Measurements from ENCODE around the gene NQO2. TPM values are rescaled to one million over a fixed set of nuclear protein-coding genes. Genes with fewer than 3 reads are reported as not detected.

The NQO2 gene, protein sequence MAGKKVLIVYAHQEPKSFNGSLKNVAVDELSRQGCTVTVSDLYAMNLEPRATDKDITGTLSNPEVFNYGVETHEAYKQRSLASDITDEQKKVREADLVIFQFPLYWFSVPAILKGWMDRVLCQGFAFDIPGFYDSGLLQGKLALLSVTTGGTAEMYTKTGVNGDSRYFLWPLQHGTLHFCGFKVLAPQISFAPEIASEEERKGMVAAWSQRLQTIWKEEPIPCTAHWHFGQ
- 10 to 100 TPM; 51.9 to 80.3 (median 61.5) TPM for polyA plus RNA-seq (ENCODE audit: insufficient read length in 4 of 4)

DNA sequence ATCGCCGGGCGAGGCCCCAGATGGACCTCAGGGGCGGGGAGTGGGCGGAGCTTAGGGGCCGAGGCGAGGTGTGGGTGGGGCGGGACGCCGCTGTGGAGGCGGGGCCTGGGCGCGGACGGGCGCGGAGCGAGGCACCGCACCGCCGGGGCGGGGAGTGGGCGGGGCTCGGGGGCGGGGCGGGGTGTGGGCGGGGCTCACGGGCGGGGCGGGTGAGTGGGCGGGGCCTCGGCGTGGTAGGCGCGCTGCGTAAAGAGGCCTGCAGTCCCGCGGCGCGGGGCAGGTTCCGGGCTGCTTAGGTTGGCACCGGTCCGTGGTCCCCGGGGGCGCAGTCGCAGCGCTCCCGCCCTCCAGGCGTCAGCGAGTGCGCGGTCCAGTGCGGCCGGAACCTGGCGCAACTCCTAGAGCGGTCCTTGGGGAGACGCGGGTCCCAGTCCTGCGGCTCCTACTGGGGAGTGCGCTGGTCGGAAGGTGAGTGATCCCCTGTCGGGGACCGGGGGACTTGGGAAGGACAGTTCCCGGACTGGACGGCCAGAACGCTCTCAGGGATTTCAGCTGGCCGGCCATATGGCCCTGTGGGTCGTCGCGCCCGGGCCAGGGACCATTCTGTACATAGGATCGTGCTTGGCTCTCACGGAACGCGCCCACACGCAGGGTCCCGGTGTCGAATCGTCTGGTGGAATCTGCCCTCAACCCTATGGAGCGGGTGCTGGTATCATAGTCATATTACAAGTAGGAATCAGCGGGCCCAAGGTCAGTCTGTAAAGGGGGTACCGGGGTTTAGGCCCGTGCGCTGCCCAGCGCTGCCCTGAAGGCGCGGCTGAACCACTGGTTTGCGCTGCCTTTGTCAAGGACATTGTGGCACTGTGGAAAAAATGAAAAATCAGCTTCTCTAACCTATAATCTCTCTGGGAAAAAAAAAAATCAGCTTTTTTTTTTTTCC is at the start of gene NQO2:
Gene NQO2 (plus strand): TSS at position 277 of the 940 bp plus-strand sequence. CDS start 6,659 bp downstream, outside the sequence.
- DNase-seq (ENCODE audit: low read depth in 4 of 4, low spot score in 2 of 4), result peak in 3 of 4 donors; percentile 64 to 81 (median 78)

DNA sequence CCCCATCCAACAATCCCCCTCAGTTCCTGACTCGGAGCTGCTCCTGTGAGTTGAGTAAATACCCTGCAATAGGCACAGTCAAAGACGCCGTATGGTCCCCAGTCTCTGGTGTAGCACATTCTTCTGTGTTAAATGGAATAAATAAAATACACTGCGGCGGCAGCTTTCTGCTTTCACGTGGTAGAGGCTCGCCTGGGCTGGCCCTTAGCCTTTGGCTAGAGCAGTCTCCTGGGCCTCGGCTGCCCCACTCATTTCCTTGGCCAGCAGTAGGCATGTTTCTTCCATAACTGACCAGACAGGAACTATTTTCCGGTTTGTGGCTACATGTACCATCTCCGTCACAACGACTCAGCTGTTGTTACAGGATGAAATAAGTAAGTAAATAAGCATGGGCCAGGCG is 49.0 kb upstream of the NQO2 start:
- DNase-seq (ENCODE audit: low read depth in 4 of 4, low spot score in 2 of 4), result no peak

DNA sequence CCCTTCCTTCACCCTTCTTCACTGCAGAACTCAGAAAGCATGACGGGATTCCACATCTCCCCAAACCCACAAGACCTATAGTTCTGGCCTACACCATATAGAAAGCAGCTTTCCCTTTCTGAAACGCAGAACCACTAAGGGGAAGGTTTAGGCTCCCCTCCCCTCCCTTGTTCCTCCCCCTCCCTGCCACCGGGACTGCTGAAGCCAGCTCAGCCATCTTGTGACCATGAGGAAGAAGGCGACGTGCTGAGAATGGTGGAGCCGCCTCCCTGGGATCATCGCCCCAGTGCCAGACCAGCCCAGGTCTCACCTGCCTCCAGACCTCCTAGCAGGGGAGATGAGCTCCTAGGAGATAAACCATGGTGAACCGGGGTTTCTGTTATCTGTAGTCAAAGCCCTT is 48.0 kb upstream of the NQO2 start:
- DNase-seq (ENCODE audit: low read depth in 4 of 4, low spot score in 2 of 4), result no peak

DNA sequence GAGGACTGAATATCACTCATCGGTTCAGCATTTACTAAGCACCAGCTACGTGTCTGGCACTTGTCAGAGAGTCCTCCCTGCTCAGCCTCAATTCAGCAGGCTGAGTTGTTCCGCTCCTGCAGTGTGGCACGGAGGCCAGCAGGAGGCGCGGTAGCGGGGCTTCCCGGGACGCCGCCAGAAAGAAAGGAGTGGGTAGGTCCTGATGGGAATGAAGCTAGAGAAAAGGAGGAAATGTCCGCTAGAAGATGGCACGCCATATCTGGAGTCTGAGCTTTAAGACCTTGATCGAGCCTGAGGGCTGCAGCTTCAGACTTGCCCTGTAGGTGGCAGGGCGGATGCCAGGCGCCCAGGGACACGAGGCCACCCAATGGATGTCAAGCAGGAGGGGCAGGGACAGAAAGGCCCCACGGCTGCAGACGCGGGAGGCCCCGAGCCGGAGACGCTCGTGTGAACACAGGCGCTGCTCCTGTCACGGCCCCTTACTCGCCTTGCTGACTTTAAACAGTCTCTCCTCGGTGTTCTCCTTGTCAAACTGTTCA is 47.1 kb upstream of the NQO2 start:
- DNase-seq (ENCODE audit: low read depth in 4 of 4, low spot score in 2 of 4), result peak in 3 of 4 donors; percentile 43 to 66 (median 64)

DNA sequence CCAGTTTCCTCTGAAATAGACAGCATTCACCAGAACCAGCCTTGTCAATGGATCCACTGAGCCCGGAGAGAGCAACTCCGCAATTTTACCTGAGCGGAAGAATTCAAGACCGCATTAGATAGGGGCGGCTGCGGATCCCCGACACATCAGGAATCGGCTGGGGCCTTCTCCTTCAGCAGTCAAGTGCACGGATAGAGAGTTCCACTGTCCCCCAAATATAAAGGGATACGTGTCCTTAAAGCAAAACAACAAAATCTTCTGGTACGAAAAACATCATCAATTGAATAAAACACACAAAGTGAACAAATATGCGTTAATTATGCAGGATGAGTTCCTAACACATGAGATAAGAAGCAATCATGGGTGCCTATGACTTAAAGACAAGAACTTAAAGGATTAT is 46.6 kb upstream of the NQO2 start:
- DNase-seq (ENCODE audit: low read depth in 4 of 4, low spot score in 2 of 4), result no peak

DNA sequence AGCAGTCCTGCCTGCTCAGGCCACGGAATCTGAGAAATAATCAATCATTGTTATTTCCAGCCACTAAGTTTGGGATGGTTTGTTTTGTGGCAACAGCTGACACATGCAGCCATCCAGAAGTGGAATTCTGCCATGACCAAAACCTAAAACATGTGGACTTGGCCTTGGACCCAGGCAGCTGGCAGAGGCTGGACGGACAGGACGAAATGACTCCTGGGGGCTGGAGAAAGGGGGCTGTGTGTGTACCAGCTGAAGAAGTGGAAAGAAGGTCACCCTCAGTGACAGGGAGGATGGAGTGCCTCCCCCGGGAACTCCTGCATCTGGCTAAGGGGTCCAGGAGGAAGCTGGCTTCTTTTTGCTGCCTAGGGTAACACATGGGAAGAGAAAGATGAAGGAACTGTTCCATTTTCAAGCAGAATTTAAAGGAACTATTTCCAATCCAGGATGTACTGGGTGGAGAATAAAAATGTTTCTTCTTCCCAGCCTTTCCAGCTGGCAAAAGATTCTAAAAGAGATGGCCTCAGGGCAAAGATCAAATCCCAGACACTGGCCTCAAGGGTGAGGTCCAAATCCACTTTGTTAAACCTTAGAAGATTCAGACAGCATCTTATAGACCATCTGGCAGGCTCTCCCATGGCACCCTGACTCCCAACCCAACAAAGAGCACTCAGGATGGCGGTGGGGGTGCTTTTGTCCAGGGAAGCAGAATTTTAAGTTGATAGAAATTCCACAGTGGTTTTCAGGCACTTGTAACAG is 42.6 kb upstream of the NQO2 start:
- no peak for DNase-seq (ENCODE audit: low read depth in 4 of 4, low spot score in 2 of 4)

DNA sequence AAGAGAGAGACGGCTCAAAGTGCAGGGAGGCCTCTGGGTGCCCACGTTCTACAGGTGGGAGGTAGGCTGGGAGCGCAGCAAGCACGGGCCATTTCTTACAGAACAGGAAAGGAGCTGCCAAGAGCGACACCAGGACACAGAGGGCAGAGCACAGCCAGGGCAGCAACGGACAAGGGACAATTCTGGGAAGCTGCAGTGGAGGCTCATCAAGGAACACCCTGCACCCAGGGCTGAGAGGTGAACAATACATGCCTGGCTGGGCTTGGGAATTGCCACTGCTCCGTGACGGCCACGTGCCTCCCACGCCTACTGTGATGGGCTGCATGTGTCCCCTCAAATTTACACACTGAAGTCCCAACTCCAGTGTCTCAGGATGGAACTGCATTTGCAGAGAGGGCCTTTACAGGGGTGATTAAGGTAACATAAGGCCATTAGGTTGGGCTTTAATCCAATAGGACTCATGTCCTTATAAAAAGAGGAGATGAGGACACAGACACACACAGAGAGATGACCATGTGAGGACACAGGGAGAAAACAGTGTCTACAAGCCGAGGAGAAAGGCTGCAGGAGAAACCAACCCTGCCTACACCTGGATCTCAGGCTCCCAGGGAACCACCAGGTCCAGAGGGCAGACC is 41.9 kb upstream of the NQO2 start:
- no peak for DNase-seq (ENCODE audit: low read depth in 4 of 4, low spot score in 2 of 4)

DNA sequence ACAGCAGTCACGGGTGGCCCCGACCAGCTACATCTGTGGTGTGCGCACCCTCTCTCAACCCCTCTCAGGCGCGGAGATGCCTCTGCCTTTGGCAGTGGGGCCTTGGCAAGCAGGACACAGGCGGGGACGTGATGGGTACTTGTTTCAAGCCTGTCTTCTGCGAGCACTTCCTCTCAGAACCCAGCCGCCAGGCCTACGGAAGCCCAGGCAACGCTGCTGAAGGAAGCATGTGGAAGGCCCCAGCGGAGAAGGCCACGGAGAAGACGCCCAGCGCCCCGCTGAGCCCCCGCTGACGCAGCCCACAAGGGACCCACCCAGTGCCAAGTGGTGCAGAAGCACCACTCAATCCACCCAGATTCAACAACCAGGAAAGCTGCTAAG is 41.4 kb upstream of the NQO2 start:
- no peak for DNase-seq (ENCODE audit: low read depth in 4 of 4, low spot score in 2 of 4)

DNA sequence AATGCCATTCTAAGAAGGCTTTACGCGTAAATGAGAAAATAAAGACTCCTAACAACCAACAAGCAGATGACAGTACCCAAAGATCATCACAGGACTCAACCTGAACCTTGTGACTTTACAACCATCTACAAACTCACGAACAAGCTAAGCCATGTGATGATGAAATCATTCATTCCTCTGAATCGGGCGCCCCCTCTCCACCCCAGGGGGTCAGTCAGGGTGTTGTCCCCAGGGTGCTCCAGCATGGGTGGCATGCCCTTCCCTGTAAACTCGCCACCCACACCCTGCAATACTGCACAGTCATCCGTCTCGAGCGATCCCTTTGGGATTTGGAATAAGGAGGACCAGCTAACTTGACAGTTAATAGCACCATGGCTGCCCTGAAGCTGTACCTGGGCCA is 40.9 kb upstream of the NQO2 start:
- DNase-seq (ENCODE audit: low read depth in 4 of 4, low spot score in 2 of 4), result no peak

DNA sequence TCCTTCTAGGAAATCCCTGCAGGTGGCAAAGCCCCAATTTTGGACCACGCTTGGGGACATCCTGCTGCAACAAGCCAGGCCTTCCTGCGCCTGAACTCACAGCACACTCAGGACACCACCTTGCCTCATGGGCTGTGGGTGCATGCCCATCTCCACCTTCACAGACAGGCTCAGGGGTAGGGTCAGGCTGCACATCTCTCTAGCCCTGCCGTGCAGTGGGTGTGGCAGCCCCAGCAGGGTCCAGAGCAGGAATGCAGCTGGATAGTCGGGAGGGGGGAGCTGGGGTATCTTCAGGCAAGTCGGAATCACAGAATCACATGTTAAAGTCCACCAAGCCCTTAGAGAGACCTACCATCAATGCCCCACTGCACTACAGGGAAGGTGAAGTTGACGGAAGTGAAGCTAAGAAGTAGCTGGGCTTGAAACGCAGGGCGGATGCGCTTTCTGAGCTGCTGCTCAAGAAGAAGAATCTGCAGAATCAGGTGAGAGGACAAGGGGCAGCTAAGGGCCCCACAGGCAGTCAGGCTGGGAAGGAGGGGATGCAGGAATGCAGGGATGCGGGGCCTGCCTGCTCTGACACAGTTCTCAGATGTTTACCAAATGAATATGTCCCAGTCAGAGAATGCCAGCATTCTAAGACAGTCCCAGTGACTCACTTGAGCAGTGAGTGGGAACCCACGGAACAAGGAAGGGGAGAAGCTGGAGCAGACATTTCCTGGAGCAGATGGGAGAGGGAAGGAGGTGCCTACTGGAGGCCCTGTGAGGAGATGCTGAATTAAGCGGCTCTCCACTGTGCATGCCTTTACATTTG is 39.6 kb upstream of the NQO2 start:
- no peak for DNase-seq (ENCODE audit: low read depth in 4 of 4, low spot score in 2 of 4)

DNA sequence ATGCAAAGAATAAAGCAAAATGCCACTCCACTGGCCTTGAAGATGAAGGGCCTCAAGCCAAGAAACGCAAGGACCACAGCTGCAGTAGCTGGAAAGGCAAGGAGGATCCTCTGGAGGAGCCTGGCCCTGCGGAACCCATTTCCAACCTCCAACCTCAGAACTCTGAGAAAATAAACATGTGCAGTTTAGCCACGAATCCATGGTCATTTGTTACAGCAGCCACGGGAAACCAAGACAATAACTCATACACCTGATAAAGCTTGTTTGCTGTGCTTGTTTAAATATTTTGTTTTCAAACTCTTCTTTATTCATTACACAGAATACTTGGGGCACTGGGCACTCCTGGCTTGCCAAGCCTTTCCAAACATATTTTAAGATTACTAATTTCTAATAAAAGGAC is 38.8 kb upstream of the NQO2 start:
- DNase-seq (ENCODE audit: low read depth in 4 of 4, low spot score in 2 of 4), result no peak

DNA sequence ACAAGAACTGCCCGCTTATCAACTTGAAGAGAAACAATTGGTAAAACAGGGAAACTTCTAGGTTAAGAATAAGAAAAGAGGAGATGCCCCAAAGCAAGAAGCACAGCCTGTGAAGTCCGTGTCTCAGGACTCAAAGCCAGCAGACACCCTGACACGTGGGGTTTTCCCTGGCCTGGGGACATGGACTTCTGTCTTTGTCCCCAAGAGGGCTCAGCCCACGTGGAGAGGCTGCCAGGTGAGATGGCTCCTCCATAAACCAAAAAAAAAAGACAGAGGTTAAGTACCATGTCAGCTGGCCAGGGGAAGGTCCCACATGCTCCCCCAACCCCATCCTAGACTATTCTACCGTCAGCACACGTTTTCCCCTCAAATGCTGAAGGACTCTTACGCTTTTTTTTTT is 38.2 kb upstream of the NQO2 start:
- DNase-seq (ENCODE audit: low read depth in 4 of 4, low spot score in 2 of 4), result no peak

DNA sequence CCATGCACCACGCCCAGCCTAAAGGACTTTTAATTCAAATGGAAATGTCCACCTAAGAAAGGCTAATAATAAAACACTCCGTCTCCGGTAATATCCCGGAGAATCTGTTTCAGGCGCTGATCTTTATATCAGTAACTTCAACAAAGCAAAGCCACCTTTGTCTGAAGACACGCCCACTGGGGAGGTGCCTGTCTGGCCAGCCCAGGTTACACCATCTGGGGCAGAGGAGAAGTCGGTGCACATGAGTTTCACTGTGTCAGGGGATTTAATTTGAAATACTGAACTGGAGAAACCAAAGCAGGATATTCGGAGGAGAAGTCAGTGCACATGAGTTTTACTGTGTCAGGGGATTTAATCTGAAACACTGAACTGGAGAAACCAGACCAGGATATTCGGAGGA is 37.7 kb upstream of the NQO2 start:
- no peak for DNase-seq (ENCODE audit: low read depth in 4 of 4, low spot score in 2 of 4)

DNA sequence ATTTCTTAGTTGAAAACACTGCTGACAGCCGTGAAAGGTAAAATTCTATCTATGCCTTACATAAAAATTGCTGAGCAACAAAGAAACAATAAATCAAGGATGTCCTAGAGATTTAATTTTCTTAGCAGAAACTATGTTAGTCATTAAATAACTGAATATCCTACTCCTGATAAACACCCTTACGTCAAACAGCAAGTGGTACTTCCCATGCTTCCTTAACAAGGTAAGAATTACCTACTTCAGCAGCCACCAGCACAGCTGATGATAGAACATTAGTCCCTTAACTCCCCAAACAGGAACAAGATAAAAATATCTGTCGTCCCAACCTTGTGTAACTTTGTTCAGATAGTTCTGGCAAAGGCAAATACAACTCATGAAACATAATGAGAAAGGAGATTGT is 37.1 kb upstream of the NQO2 start:
- no peak for DNase-seq (ENCODE audit: low read depth in 4 of 4, low spot score in 2 of 4)

DNA sequence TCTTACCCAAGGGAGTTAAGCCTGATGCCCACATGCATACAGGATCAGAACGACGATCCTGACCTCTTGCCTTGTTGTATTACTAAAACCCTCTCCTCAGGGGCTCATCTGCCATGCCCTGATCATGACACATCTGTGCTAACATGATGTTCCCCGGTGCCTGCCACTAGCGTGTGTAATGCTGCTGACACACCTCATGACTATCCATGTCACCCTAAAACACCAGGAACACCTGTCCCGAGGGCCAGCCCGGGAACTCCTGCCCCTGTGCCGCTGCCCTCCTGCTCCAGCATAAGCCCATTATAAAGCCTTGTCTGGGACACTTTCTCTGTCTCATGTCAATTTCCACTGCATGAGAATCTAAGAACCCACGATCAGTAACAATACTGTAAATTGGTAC is 35.9 kb upstream of the NQO2 start:
- no peak for DNase-seq (ENCODE audit: low read depth in 4 of 4, low spot score in 2 of 4)

DNA sequence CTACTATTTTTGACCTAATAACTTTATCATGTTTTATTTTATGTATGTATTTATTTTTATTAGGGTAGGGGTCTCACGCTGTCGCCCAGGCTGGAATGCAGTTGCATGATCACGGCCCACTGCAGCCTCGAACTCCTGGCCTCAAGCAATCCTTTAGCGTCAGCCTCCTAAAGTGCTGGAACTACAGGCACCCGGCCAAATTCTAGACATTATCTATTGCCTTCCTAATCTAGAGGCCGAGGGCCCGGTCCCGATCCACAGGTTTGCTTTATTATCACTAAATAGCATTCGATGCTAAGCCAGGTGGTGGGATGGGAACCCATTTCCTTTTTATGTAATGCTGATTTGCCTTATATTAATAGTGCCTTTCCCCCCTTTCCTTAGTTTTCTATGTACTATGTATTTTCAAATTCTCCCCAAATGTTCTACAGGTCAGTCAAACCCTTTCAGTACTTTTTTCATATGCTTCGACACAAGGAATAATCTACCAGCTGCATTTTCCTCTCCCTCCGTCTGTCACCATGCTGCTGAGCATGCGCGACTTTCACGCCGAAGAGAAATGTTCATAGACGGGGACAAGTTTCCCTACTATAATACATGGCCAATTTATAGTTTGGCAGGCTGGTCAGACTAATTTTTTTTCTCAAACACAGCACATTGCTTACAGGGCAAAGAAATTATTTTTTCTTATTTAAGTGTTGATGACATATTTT is 34.7 kb upstream of the NQO2 start:
- no peak for DNase-seq (ENCODE audit: low read depth in 4 of 4, low spot score in 2 of 4)

DNA sequence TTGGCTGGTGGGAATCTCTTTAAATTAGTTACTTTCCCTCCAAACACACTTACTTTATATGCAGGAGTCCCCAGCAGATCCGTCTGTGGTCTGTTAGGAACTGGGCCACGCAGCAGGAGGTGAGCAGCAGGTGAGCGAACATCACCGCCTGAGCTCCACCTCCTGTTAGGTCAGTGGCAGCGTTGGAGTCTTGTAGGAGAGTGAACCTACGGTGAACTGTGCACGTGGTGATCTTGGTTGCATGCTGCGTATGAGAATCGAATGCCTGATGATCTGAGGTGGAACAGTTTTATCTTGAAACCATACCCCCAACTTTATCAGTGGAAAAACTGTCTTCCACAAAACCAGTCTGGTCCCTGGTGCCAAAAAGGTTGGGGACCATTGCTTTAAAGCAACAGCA is 33.3 kb upstream of the NQO2 start:
- DNase-seq (ENCODE audit: low read depth in 4 of 4, low spot score in 2 of 4), result no peak

DNA sequence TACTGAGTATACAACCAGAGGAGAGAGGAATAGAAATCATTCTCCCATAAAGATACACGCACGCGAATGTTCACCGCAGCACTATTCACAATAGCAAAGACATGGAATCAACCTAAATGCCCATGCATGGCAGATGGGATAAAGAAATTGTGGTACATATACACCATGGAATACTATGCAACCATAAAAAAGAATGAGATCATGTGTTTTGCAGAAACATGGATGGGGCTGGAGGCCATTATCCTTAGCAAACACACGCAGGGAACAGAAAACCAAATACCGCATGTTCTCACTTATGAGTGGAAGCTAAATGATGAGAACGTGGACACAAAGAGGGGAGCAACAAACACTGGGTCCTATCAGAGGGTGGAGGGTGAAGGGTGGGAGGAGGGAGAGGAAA is 31.8 kb upstream of the NQO2 start:
- DNase-seq (ENCODE audit: low read depth in 4 of 4, low spot score in 2 of 4), result no peak

DNA sequence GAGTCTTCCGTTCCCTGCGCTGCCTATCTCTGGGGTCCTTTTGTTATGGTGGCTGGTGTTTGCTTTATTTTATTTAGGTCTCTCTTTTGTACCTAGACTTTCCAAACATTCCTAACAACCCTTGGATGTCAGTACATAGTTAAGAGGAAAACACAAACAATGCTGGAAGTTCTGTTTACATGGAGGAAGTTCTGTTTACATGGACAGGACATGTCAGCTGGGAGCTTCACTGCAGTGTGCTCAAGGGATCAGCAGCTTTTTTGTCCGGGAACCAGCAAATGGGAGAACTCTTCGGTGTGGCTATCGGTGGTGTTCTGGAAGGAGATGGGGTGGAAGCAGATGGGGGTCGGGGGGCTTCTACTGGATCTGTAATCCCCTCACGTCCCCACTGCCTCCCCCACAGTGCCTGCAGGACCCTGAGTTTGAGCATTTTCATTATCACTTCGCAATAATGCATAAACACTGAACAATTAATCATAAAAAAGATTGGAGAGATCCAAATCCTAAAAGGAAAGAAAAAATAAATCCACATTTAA is 31.0 kb upstream of the NQO2 start:
- DNase-seq (ENCODE audit: low read depth in 4 of 4, low spot score in 2 of 4), result no peak
